HG02970 (cell line): ENCODE measurements around the gene OR51E1.
A peak's percentile ranks its signal among the peaks of the same experiment; 100 is the strongest.

Experiments used
- ATAC-seq: cut with Tn5 transposase; IDR thresholded peaks from one replicate; pipeline ENCODE4 v1.9.1; 2021; ENCODE audit warnings: mild to moderate bottlenecking, moderate library complexity, moderate number of reproducible peaks; ENCODE audit not compliant: unreplicated experiment, low FRiP score

OR51E1 gene

GRCh38 chr11:4643682-4644081, at the start of gene OR51E1:
TSS of gene OR51E1 (plus strand) at chr11:4643982. CDS start at chr11:4652527, 8,545 bp downstream.
- no peak for ATAC-seq

GRCh38 chr11:4605057-4605456, 38.7 kb upstream of the OR51E1 start:
- no peak for ATAC-seq

- no peak for ATAC-seq
Observed at GRCh38 chr11:4606231-4607015, 37.4 kb upstream of the OR51E1 start.

- no peak for ATAC-seq
Observed at GRCh38 chr11:4607096-4607495, 36.7 kb upstream of the OR51E1 start.

GRCh38 chr11:4607781-4608666, 35.8 kb upstream of the OR51E1 start, which contains the start of gene TRIM68:
TSS of gene TRIM68 (minus strand) at chr11:4608231. CDS start at chr11:4605504, 2,727 bp downstream.
- peak; percentile 100 for ATAC-seq

- ATAC-seq = no peak
Observed at GRCh38 chr11:4610258-4610935, 33.4 kb upstream of the OR51E1 start.

- no peak for ATAC-seq
Observed at GRCh38 chr11:4611986-4612385, 31.8 kb upstream of the OR51E1 start.

- ATAC-seq = no peak
Observed at GRCh38 chr11:4615856-4616444, 27.8 kb upstream of the OR51E1 start.

- no peak for ATAC-seq
Observed at GRCh38 chr11:4619514-4619913, 24.3 kb upstream of the OR51E1 start.

- no peak for ATAC-seq
Observed at GRCh38 chr11:4626207-4627099, 17.3 kb upstream of the OR51E1 start.

- ATAC-seq = no peak
Observed at GRCh38 chr11:4636136-4636535, 7.6 kb upstream of the OR51E1 start.

GRCh38 chr11:4636962-4637661, 6.7 kb upstream of the OR51E1 start, which contains the start of gene OR51D1:
TSS of gene OR51D1 (plus strand) at chr11:4637477. CDS start at chr11:4639791, 2,314 bp downstream.
- peak; percentile 88 for ATAC-seq

- ATAC-seq = no peak
Observed at GRCh38 chr11:4637662-4638047, 6.1 kb upstream of the OR51E1 start.

GRCh38 chr11:4639931-4640330, 3.9 kb upstream of the OR51E1 start:
- no peak for ATAC-seq

- no peak for ATAC-seq
Observed at GRCh38 chr11:4641501-4641900, 2.3 kb upstream of the OR51E1 start.

- no peak for ATAC-seq
Observed at GRCh38 chr11:4642043-4642442, 1.7 kb upstream of the OR51E1 start.

- ATAC-seq = no peak
Observed at GRCh38 chr11:4643076-4643475, 706 bp upstream of the OR51E1 start.

GRCh38 chr11:4644233-4644632, 451 bp downstream of the OR51E1 start:
- ATAC-seq = no peak

- no peak for ATAC-seq
Observed at GRCh38 chr11:4645974-4646373, 2.2 kb downstream of the OR51E1 start.
